Astrocyte of the cerebellum (primary cell): Measurements from ENCODE around the gene RFX6.

Experiments
- DNase-seq: peaks from one replicate; pipeline ENCODE4 v3.0.0-alpha.2; 2011; ENCODE audit warnings: low read depth
- H3K4me3 ChIP-seq: 2 replicates; pipeline ENCODE4 v1.5.1; 2011; ENCODE audit warnings: mild to moderate bottlenecking, low read depth, low read length, moderate library complexity
- CTCF ChIP-seq: IDR thresholded peaks from 2 replicates; pipeline ENCODE4 v1.5.1; 2012; ENCODE audit warnings: low read length, low read depth, moderate library complexity, mild to moderate bottlenecking; ENCODE audit errors: missing control alignments
- in situ Hi-C: cut with HindIII; loops from 2 replicates; pipeline ENCODE4 v1.10.0; 2017; ENCODE audit warnings: low sequenced_read_pairs

Gene RFX6

GRCh38 chr6:116974526-116975316 is 97.7 kb downstream of the RFX6 start:
- H3K4me3 ChIP-seq = no peak overlapping the region
- no peak for TF ChIP-seq CTCF
- no peak for DNase-seq
- in situ Hi-C loops = no loop called here

- no peak for TF ChIP-seq CTCF
- in situ Hi-C loops = no loop called here
- DNase-seq = no peak
- H3K4me3 ChIP-seq = no peak overlapping the region
These were observed 98.6 kb downstream of the RFX6 start for GRCh38 chr6:116975600-116975999.

- no peak for TF ChIP-seq CTCF
- H3K4me3 ChIP-seq = no peak overlapping the region
- no peak for DNase-seq
- in situ Hi-C loops = no loop called here
These were observed 102.5 kb downstream of the RFX6 start for GRCh38 chr6:116979560-116979959.
